Mucosa of gallbladder (tissue), 1 donor: ENCODE data around the gene ZDHHC8. TPM values are rescaled to one million over a fixed set of nuclear protein-coding genes. Genes with fewer than 3 reads are reported as not detected.

Experiments
- DNase-seq: peaks from one replicate; pipeline ENCODE4 v3.0.0-alpha.2; 2020; ENCODE audit warnings: low spot score
- total RNA-seq: library from RNA; stranded (reverse); gene quantifications from one replicate; pipeline ENCODE4 v1.2.1, GENCODE V29; 2021
- donor health status: DM: no; HTN: no; CAD: no.

Gene ZDHHC8
- total RNA-seq, 1 donor from 2014 or later, result 64.8 TPM

GRCh38 chr22:20143883-20144665 is 12.5 kb downstream of the ZDHHC8 start:
- no peak for DNase-seq

GRCh38 chr22:20145206-20145831 is 13.7 kb downstream of the ZDHHC8 start:
- no peak for DNase-seq

DNA sequence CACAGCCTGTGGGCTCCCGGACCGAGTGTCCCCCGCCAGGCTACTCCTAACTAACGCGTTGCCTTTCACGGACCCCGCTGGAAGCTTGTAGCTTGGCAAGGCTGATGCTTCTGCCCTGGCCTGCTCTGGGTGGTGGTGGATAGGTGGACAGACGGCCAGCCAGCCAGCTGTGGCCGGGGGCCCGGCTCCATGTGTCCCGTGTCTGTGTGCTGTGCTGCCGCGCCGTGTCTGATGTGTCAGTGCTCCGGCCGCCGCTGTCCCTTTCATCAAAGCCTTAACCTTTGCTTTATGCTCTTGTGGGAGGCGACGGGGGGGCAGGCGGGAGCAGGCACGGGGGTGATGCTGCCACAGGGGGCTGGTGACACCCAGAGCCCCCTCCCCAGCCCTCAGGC is 14.2 kb downstream of the ZDHHC8 start:
- no peak for DNase-seq

DNA sequence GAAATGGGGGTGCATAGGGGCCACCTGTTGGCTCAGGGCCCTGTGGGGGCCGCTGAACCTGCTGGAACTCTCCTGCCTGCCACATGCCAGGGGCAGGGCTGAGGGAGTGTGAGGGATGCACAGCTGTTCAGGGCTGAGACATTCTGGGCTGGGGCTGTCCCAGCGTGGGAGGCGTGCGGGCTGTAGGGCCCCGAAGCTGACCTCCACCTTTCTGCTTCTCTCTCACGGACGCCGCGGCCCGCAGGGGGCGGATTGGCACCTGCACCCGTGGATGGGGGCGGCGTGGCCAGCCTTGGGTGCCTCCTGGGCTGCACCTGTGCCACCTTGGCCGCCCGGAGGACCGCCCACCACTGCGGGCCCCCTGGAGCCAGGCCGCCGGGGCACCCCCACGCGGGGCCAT is 15.2 kb downstream of the ZDHHC8 start:
- no peak for DNase-seq

- DNase-seq, result no peak
These were observed 15.8 kb downstream of the ZDHHC8 start for GRCh38 chr22:20147237-20147988.

DNA sequence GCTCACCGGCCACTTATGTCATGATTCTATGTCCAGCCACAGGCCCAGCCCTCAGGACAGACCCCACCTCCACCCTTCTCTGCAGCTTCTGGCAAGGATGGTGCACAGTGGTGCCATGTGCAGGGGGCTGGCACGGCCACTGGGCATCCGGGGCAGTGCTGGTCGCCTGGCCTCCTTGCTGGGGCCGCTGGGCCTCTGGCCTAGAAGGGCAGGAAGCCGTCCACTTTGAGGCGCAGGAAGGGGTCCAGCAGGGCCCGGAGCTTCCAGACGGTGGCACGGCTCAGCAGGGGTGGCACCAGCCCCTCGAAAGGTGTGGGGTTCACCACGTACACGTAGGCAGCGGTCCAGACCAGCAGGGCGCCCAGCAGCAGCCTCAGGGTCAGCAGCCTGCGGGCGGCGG is 16.8 kb downstream of the ZDHHC8 start:
- DNase-seq, result no peak

DNA sequence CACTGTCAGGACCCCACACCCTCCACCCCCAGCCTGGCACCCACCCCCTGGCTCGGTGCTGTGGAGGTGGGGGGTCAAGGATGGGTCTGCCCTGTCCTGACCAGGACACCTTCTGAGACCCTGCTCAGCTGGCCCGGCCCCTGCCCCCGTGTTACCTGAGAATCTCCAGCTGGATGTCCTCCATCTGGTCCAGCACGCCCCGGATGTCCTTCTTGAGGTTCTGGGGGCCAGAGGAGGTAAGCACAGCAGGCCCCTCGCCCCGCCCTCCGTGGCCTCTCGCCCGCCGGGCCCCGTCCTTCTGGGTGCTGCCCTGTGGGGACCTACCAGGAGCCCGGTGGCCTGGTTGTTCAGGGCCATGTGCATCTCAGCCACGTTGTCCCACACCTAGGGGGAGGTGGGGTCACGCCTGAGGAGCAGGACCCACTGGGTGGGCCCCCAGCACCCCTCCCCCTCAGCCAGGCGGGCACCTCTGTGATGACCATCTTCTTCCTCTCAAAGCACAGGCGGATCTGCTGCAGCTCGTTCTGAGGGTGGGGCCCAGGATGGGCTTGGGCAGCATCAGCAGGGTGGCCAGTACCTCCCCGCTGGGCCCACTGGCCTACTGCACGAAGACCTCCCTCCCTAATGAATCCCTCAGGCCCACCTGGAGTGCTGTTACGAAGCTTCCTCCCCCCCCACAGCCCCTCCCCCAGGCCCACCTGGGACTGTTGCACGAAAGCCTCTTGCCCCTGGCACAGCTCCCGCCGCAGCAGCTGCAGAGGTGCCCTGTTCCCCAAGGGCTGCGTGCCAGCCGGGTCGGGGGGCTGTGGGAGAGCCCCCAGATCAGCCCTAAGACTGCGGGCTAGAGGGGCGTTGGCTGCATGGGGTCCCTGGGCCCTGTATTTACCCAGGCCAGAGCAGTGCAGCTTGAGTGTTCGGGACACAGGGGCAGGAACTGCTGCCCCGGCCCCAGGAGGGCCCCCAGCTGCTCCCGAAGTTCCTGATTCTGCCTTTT is 17.9 kb downstream of the ZDHHC8 start:
- DNase-seq, result no peak

GRCh38 chr22:20150381-20151275 is 19.0 kb downstream of the ZDHHC8 start, which contains the start of gene CCDC188:
CCDC188 (minus strand) TSS chr22:20151055; CDS start chr22:20150986, 69 bp downstream.
- DNase-seq, result no peak

- no peak for DNase-seq
These were observed 19.6 kb downstream of the ZDHHC8 start for GRCh38 chr22:20151276-20151588.

DNA sequence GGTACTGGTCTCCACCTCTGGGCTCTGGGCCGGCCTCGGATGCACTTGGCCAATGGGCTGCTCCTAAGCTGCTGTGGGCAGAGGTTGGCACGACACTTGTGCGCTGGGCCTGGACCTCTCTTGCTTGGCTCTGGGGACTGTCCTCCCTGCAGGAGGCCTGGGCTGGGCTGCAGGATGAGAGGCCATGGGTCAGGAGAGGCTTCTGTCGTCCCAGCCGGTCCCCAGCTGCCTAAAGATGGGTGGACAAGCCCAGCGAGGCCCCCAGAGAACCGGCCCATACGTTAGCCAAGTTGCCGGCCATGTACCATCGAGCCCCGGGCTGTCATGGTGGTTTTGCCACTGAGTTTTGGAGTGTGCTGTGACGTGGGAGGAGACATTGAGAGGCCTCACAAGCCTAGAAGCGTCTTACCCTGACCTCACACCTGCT is 20.9 kb downstream of the ZDHHC8 start:
- DNase-seq, result no peak

GRCh38 chr22:20153945-20154344 is 22.3 kb downstream of the ZDHHC8 start:
- no peak for DNase-seq

DNA sequence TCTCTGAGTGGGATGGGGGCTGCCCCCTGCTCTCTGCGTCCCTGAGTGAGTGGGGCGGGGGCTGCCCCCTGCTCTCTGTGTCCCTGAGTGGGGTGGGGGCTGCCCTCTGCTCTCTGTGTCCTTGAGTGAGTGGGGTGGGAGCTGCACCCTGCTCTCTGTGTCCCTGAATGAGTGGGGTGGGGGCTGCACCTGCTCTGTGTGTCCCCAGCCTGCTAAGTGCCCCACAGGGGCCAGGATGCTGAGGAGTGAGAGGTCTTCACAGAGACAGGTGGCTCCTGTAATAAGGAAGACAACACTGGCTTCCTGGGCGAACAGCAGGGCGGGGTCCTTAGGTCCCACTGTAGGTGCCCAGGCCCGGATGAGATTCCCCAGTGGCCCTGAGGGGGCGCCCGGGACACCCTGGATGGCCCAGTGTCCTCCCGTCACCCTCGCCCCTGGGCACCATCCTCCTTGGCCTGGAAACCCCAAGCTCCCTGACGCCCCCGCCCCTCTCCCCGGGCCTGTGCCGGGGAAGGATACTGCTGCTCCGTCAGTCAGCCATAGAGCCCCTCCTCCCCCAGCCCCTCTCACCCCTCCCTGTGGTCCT is 23.1 kb downstream of the ZDHHC8 start:
- DNase-seq, result no peak

DNA sequence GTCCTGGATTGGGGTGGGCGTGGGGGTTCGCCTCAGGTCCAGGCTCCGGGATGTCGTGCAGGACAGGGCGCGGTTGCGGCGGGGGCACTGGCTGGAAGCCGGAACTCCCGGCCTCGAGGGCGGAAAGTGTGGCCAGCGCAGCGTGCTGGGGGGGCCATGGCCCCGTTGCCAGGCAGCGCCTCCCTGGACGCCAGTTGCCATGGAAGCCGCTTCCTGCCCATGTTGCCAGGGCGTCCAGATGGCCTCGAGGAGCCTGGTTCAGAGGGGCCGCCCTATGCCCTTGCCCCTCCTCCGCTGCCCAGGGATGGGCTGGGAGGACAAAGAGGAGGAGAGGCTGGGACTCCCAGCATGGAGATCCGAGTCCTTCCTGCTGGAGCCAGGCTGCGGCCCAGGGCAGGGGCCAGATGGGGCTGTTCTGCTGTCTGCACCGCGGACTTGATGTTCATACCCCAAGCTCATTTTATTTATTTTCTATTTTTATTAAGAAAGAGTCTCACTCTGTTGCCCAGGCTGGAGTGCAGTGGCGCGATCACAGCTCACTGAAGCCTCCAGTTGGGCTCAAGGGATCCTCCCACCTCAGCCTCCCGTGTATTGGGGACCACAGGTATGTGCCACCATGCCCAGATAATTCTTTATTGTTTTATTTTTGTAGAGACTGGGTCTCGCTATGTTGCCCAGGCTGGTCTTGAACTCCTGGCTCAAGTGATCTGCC is 23.9 kb downstream of the ZDHHC8 start:
- peak; percentile 21 for DNase-seq

DNA sequence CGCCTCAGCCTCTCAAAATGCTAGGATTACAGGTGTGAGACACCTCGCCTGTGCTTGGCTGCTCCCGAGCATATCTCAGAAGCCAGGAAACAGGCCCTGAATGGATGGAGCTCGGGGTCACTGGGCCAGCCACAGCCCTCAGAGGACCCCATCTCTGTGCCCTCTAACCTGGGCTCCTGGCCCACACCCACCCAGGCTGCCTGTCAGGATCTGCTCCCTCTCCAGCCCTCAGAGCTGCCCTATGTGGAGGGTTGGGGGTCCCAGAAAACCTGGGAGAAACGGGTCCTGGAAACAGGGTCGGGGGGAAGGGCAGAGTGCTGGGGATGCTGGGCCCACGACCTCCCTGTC is 24.4 kb downstream of the ZDHHC8 start:
- DNase-seq, result no peak

- DNase-seq, result peak; percentile 91
These were observed 25.2 kb downstream of the ZDHHC8 start for GRCh38 chr22:20156611-20157429.

GRCh38 chr22:20157430-20158183 is 26.0 kb downstream of the ZDHHC8 start:
- DNase-seq, result no peak

- DNase-seq, result no peak
These were observed 26.9 kb downstream of the ZDHHC8 start for GRCh38 chr22:20158391-20159036.
